Keratinocyte (primary cell): ENCODE results near the gene EPHB2. TPM values are rescaled to one million over a fixed set of nuclear protein-coding genes. Genes with fewer than 3 reads are reported as not detected.

Experiments used
- DNase-seq: peaks from one replicate; pipeline ENCODE4 v3.0.0-alpha.2; 2011; ENCODE audit warnings: low read depth, missing footprints, low spot score
- FAIRE-seq: peaks from 2 replicates; lab custom pipeline; 2011; peaks lifted over from hg19 to GRCh38; lab: Jason Lieb, UNC
- H2AFZ ChIP-seq: 2 replicates; pipeline ENCODE4 v1.6.0; 2012; ENCODE audit warnings: low read length, control low read depth, inconsistent platforms; ENCODE audit not compliant: control insufficient read depth
- H3K27ac ChIP-seq: 2 replicates; pipeline ENCODE4 v1.5.1; 2011; ENCODE audit warnings: low read length; ENCODE audit not compliant: control insufficient read depth, insufficient read depth
- H3K27me3 ChIP-seq: 3 replicates; pipeline ENCODE4 v1.6.0; 2011; ENCODE audit warnings: low read length; ENCODE audit not compliant: control insufficient read depth, insufficient read depth; ENCODE audit errors: extremely low read depth
- H3K36me3 ChIP-seq, 2 experiments: 2 replicates in 1 of 2; 3 replicates in 1 of 2; pipeline ENCODE4 v1.5.1; 2011; ENCODE audit warnings: low read length in 2 of 2, mild to moderate bottlenecking in 1 of 2; ENCODE audit not compliant: control insufficient read depth in 2 of 2, insufficient read depth in 2 of 2; ENCODE audit errors: extremely low read depth in 1 of 2
- H3K4me1 ChIP-seq: 3 replicates; pipeline ENCODE4 v1.5.1; 2011; ENCODE audit warnings: low read length; ENCODE audit not compliant: control insufficient read depth, insufficient read depth; ENCODE audit errors: extremely low read depth
- H3K4me2 ChIP-seq: 3 replicates; pipeline ENCODE4 v1.6.0; 2011; ENCODE audit warnings: low read depth, low read length; ENCODE audit not compliant: control insufficient read depth, insufficient read depth; ENCODE audit errors: extremely low read depth
- H3K4me3 ChIP-seq, 3 experiments: fragments of 200-600 bp in 1 of 3; sonication (generic) in 1 of 3; 2 replicates in 2 of 3; 3 replicates in 1 of 3; pipeline ENCODE4 v1.5.1; 2011 to 2016; ENCODE audit warnings: low read length in 3 of 3, mild to moderate bottlenecking in 3 of 3, control low read depth in 2 of 3, inconsistent platforms in 1 of 3, low read depth in 1 of 3, mixed read lengths in 1 of 3, mixed run types in 1 of 3, moderate library complexity in 1 of 3; ENCODE audit not compliant: control insufficient read depth in 2 of 3, insufficient read depth in 2 of 3; ENCODE audit errors: extremely low read depth in 1 of 3
- H3K79me2 ChIP-seq: 2 replicates; pipeline ENCODE4 v1.6.0; 2012; ENCODE audit warnings: low read length; ENCODE audit not compliant: control insufficient read depth, insufficient read depth
- H3K9ac ChIP-seq: 3 replicates; pipeline ENCODE4 v1.6.0; 2011; ENCODE audit warnings: low read length; ENCODE audit not compliant: control insufficient read depth, insufficient read depth; ENCODE audit errors: extremely low read depth
- H3K9me1 ChIP-seq: 3 replicates; pipeline ENCODE4 v1.6.0; 2011; ENCODE audit warnings: low read length; ENCODE audit not compliant: control insufficient read depth, insufficient read depth; ENCODE audit errors: extremely low read depth
- H3K9me3 ChIP-seq: 2 replicates; pipeline ENCODE4 v1.5.1; 2012; ENCODE audit warnings: low read depth, low read length; ENCODE audit not compliant: control insufficient read depth
- H4K20me1 ChIP-seq: 3 replicates; pipeline ENCODE4 v1.6.0; 2011; ENCODE audit warnings: low read length; ENCODE audit not compliant: control insufficient read depth, insufficient read depth; ENCODE audit errors: extremely low read depth
- EZH2 ChIP-seq: IDR thresholded peaks from one replicate; pipeline ENCODE4 v1.6.1; 2012; ENCODE audit warnings: inconsistent platforms, mild to moderate bottlenecking, low read length, moderate library complexity
- dilution Hi-C: fragments of 300-500 bp; cut with MboI; formaldehyde crosslinking; loops from one replicate; pipeline ENCODE4 v1.7.0; 2020; ENCODE audit warnings: low sequenced_read_pairs; ENCODE audit not compliant: extremely low pct_ligation_motif_present
- polyA plus RNA-seq, 5 experiments: library from polyadenylated mRNA; depleted of rRNA in 3 of 5; stranded (reverse) in 3 of 5; stranded (forward) in 1 of 5; unstranded in 1 of 5; fragments of >200 nt; gene quantifications; 1 replicate in 1 of 5; 2 replicates in 3 of 5; 3 replicates in 1 of 5; pipeline versions ENCODE4 v1.2.1 to v1.2.3, GENCODE V29; 2011 to 2012; ENCODE audit warnings: missing spikeins in 2 of 5, low read depth in 1 of 5, low replicate concordance in 1 of 5
- TF ChIP-seq, protein P1 (sequence below), 3 experiments: IDR thresholded peaks in 1 of 3; conservative IDR thresholded peaks in 1 of 3; optimal IDR thresholded peaks in 1 of 3; 2 replicates in 2 of 3; 3 replicates in 1 of 3; pipeline versions ENCODE3 to v1.5.1; 2011; ENCODE audit warnings: low read length in 3 of 3, mild to moderate bottlenecking in 3 of 3, moderate library complexity in 2 of 3, control low read depth in 1 of 3, inconsistent platforms in 1 of 3; ENCODE audit not compliant: insufficient read depth in 2 of 3; ENCODE audit errors: extremely low read depth in 1 of 3

EPHB2 gene
- polyA plus RNA-seq, 1 donor (not counting 4 experiments of a cell fraction or from before 2014, with no cell fraction given): 0.10 TPM

DNA sequence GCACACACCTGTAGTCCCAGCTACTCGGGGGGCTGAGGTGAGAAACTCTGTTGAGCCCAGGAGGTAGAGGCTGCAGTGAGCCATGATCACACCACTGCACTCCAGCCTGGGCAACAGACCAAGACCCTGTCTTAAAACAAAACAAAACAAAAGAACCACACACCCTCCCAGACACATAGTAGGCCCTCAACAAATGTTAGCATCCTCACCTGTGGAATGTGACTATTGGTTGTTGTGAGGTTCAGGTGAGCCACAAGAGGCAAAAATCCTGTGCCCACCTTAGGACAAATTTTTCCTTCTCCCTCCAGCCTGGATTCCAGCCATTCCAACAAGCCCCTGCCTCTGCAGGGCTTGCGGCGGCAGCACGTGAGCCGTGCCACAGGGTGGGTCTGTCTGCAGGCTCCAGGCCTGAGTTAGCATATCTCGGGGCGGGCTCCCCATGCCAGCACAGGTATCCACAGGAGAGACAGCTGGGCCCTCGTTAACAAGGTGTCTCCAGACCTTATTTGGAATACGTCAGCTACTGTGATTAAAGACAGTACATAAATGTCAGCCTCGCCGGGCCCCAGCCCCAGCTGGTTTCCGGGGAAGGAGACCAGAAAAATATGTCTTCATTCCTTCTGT lies 40.2 kb upstream of the EPHB2 start:
- no peaks in the 10 kb centered on the region for H3K36me3 ChIP-seq
- no peak for FAIRE-seq
- H3K4me3 ChIP-seq: no peak overlapping the region
- dilution Hi-C loops: no loop called here
- H3K9me1 ChIP-seq: no peaks in the 10 kb centered on the region
- H3K4me2 ChIP-seq: no peak overlapping the region
- H3K4me1 ChIP-seq: no peaks in the 10 kb centered on the region
- TF ChIP-seq, protein P1, sequence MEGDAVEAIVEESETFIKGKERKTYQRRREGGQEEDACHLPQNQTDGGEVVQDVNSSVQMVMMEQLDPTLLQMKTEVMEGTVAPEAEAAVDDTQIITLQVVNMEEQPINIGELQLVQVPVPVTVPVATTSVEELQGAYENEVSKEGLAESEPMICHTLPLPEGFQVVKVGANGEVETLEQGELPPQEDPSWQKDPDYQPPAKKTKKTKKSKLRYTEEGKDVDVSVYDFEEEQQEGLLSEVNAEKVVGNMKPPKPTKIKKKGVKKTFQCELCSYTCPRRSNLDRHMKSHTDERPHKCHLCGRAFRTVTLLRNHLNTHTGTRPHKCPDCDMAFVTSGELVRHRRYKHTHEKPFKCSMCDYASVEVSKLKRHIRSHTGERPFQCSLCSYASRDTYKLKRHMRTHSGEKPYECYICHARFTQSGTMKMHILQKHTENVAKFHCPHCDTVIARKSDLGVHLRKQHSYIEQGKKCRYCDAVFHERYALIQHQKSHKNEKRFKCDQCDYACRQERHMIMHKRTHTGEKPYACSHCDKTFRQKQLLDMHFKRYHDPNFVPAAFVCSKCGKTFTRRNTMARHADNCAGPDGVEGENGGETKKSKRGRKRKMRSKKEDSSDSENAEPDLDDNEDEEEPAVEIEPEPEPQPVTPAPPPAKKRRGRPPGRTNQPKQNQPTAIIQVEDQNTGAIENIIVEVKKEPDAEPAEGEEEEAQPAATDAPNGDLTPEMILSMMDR (optimal IDR thresholded peaks at IDR 0.05 in 1 of 3, IDR thresholded peaks at IDR 0.05 in 1 of 3, conservative IDR thresholded peaks at IDR 0.05 in 1 of 3; ENCODE audit: extremely low read depth in 1 of 3, insufficient read depth in 2 of 3, low read length in 3 of 3): no peak
- TF ChIP-seq EZH2: no peak
- no peaks in the 10 kb centered on the region for H3K79me2 ChIP-seq
- no peaks in the 10 kb centered on the region for H4K20me1 ChIP-seq
- H3K27me3 ChIP-seq: peaks cover 20% of the 10 kb centered on the region
- no peak for DNase-seq
- no peak overlapping the region for H3K27ac ChIP-seq
- H3K9me3 ChIP-seq: no peaks in the 10 kb centered on the region
- H2AFZ ChIP-seq: no peak overlapping the region
- H3K9ac ChIP-seq: no peak overlapping the region

DNA sequence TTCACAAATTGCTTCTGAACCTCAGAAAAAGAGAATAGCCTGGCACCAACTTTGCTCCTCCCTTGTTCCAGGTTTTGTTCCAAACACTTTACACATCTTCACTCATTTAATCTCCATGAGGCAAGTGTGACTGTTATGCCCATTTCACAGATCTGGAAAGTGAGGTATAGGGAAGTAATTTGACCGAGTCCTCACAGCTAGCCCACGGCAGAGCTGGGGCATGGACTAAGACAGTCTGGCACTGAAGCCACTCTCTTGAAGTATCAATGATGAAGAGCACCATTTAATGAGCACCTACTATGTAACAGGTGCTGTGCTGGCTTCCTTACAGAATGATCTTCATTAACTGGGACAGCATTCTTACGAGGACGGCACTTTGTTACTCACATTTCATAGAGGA lies 38.6 kb upstream of the EPHB2 start:
- dilution Hi-C loops: no loop called here

More for the DNA sequence above, 38.6 kb upstream of the EPHB2 start:
- no peak overlapping the region for H3K4me3 ChIP-seq
- no peak for TF ChIP-seq EZH2
- TF ChIP-seq, protein P1 (optimal IDR thresholded peaks at IDR 0.05 in 1 of 3, IDR thresholded peaks at IDR 0.05 in 1 of 3, conservative IDR thresholded peaks at IDR 0.05 in 1 of 3; ENCODE audit: extremely low read depth in 1 of 3, insufficient read depth in 2 of 3, low read length in 3 of 3): no peak
- H3K4me2 ChIP-seq: no peak overlapping the region
- no peaks in the 10 kb centered on the region for H4K20me1 ChIP-seq
- H3K36me3 ChIP-seq: no peaks in the 10 kb centered on the region
- no peak overlapping the region for H2AFZ ChIP-seq
- H3K9me1 ChIP-seq: no peaks in the 10 kb centered on the region
- H3K27me3 ChIP-seq: peaks cover 20% of the 10 kb centered on the region
- H3K4me1 ChIP-seq: no peaks in the 10 kb centered on the region
- no peaks in the 10 kb centered on the region for H3K9me3 ChIP-seq
- FAIRE-seq (no peak), DNase-seq (no peak)
- H3K27ac ChIP-seq: no peak overlapping the region
- H3K79me2 ChIP-seq: no peaks in the 10 kb centered on the region
- H3K9ac ChIP-seq: no peak overlapping the region
